T-helper 22 cell (primary cell): ENCODE data around the gene SPAG16.
"Not testable (repeated sequence)": the region's sequence is repeated elsewhere in the genome, so short reads cannot be mapped to it uniquely, and the experiment has no call there.

Source experiments
- DNase-seq: peaks from one replicate; pipeline ENCODE4 v3.0.0-alpha.2; 2020; ENCODE audit warnings: low read depth

The SPAG16 gene

GRCh38 chr2:213703406-213704098 is 419.3 kb downstream of the SPAG16 start:
- no peak for DNase-seq

- no peak for DNase-seq
These were observed 425.9 kb downstream of the SPAG16 start for GRCh38 chr2:213710164-213710563.

- DNase-seq = not testable (repeated sequence)
These were observed 434.1 kb downstream of the SPAG16 start for GRCh38 chr2:213718411-213718810.

- DNase-seq = no peak
These were observed 438.3 kb downstream of the SPAG16 start for GRCh38 chr2:213722565-213722964.

GRCh38 chr2:213723041-213723560 is 438.8 kb downstream of the SPAG16 start:
- no peak for DNase-seq

- no peak for DNase-seq
These were observed 439.4 kb downstream of the SPAG16 start for GRCh38 chr2:213723707-213724106.

- DNase-seq = no peak
These were observed 441.8 kb downstream of the SPAG16 start for GRCh38 chr2:213726101-213726500.

GRCh38 chr2:213733893-213734292 is 449.6 kb downstream of the SPAG16 start:
- DNase-seq = no peak

- no peak for DNase-seq
These were observed 456.2 kb downstream of the SPAG16 start for GRCh38 chr2:213740453-213740852.

GRCh38 chr2:213751446-213751845 is 467.2 kb downstream of the SPAG16 start:
- no peak for DNase-seq

GRCh38 chr2:213752575-213752974 is 468.3 kb downstream of the SPAG16 start:
- no peak for DNase-seq

GRCh38 chr2:213757525-213757924 is 473.3 kb downstream of the SPAG16 start:
- DNase-seq = no peak

- DNase-seq = no peak
These were observed 479.1 kb downstream of the SPAG16 start for GRCh38 chr2:213763354-213763753.

- no peak for DNase-seq
These were observed 479.7 kb downstream of the SPAG16 start for GRCh38 chr2:213763963-213764362.

GRCh38 chr2:213764849-213765248 is 480.6 kb downstream of the SPAG16 start:
- DNase-seq = no peak

GRCh38 chr2:213766062-213766461 is 481.8 kb downstream of the SPAG16 start:
- no peak for DNase-seq

GRCh38 chr2:213766465-213766901 is 482.2 kb downstream of the SPAG16 start:
- DNase-seq = no peak

GRCh38 chr2:213787869-213788268 is 503.6 kb downstream of the SPAG16 start:
- no peak for DNase-seq

GRCh38 chr2:213789940-213790339 is 505.7 kb downstream of the SPAG16 start:
- no peak for DNase-seq

- DNase-seq = no peak
These were observed 507.8 kb downstream of the SPAG16 start for GRCh38 chr2:213792045-213792444.

- DNase-seq = no peak
These were observed 522.0 kb downstream of the SPAG16 start for GRCh38 chr2:213806125-213806726.

- DNase-seq = no peak
These were observed 532.3 kb downstream of the SPAG16 start for GRCh38 chr2:213816583-213816982.

- DNase-seq = no peak
These were observed 534.2 kb downstream of the SPAG16 start for GRCh38 chr2:213818436-213818835.

GRCh38 chr2:213834331-213834730 is 550.1 kb downstream of the SPAG16 start:
- no peak for DNase-seq
